Nasal cavity respiratory epithelium epithelial cell of viscerocranial mucosa (primary cell): ENCODE measurements around the gene TEC. TPM values are rescaled to one million over a fixed set of nuclear protein-coding genes. Genes with fewer than 3 reads are reported as not detected.

ENCODE experiments used
- total RNA-seq: library from RNA; depleted of rRNA; stranded (reverse); fragments of >200 nt; gene quantifications from 2 replicates; pipeline ENCODE4 v1.2.3, GENCODE V29; 2014

The TEC gene
- total RNA-seq, result 1.4 and 1.6 TPM in 2 replicates

DNA sequence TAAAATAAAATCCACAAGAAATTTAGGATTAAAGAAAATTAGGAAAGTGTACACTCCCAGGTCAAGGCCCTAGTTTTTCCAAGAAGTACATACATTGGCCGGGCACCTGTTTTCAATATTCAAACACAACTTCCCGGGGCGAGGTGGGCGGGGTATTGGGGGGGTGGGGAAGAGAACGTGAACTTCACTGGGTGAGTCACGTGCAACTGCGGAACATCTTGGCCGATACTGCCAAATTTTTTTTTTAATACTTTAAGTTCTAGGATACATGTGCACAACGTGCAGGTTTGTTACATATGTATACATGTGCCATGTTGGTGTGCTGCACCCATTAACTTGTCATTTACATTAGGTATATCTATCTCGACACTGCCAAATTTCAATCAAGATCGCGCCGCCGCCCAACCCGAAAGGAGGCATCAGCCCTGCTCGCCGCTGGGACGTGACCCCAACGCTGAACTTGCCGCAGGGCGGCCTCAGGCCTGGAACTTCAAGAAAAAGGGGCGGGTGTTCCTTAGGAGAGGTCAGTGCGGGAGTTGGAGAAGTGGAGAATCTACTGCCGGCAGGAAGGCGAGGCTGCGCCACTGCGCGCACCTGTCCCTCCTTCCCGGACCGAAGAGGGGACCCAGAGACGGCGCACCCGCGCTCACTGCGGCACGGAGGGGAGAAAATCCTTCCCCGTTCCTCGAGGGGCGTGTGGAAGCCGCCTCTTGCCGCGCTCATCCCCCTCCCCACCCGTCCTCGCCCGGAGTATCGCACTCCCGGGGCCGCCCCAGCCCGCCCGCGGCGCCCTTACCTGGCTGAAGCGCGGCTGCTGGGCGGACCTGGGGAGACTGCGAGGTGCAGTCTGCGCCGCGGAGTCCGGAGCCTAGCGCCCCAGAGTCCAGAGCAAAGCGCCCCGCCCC lies at the start of gene TEC:
TEC (minus strand) TSS at position 883 of the 905 bp plus-strand sequence. CDS start 41,224 bp downstream, outside the sequence.

GRCh38 chr4:48134081-48134480 lies 135.6 kb downstream of the TEC start, which contains the start of gene TXK:
TXK (minus strand) TSS chr4:48134250; CDS start chr4:48134170, 80 bp downstream.

Other genes starting within 250 kb of the TEC start
- gene TXK, start 135.6 kb downstream of the TEC start, total RNA-seq, result 0.34 and 0.57 TPM in 2 replicates
- gene SLAIN2, start 71.7 kb upstream of the TEC start, total RNA-seq, result 49.2 and 73.5 TPM in 2 replicates
- gene SLC10A4, start 213.5 kb upstream of the TEC start, total RNA-seq, result not detected in 2 replicates
- not detected in 2 replicates for gene ZAR1, start 220.4 kb upstream of the TEC start, total RNA-seq